Neural progenitor cell (in vitro differentiated cells): ENCODE measurements around the gene HSPA1B. TPM values are rescaled to one million over a fixed set of nuclear protein-coding genes. Genes with fewer than 3 reads are reported as not detected.
"Not testable (repeated sequence)": the region's sequence is repeated elsewhere in the genome, so short reads cannot be mapped to it uniquely, and the experiment has no call there.

Experiments used
- DNase-seq: peaks from one replicate; pipeline ENCODE4 v3.0.0-alpha.2; 2016; ENCODE audit warnings: low spot score
- H2AFZ ChIP-seq: fragments of 200-600 bp; sonication (generic); replicated peaks from 2 replicates; pipeline ENCODE4 v1.6.1; 2016; ENCODE audit warnings: antibody characterized with exemption
- H3F3A ChIP-seq: fragments of 200-600 bp; sonication (generic); 2 replicates; pipeline ENCODE4 v1.6.1; 2016; ENCODE audit warnings: antibody characterized with exemption, low read depth
- H3K27ac ChIP-seq: fragments of 200-600 bp; sonication (generic); 2 replicates; pipeline ENCODE4 v1.5.1; 2016; ENCODE audit warnings: mild to moderate bottlenecking
- H3K27me3 ChIP-seq: fragments of 200-600 bp; sonication (generic); 2 replicates; pipeline ENCODE4 v1.6.1; 2016; ENCODE audit warnings: mild to moderate bottlenecking, moderate library complexity
- H3K36me3 ChIP-seq: fragments of 200-600 bp; sonication (generic); 2 replicates; pipeline ENCODE4 v1.5.1; 2016
- H3K4me1 ChIP-seq: fragments of 200-600 bp; sonication (generic); 2 replicates; pipeline ENCODE4 v1.6.1; 2016; ENCODE audit warnings: mixed run types
- H3K4me2 ChIP-seq: fragments of 200-600 bp; sonication (generic); 2 replicates; pipeline ENCODE4 v1.6.1; 2016
- H3K4me3 ChIP-seq: fragments of 200-600 bp; sonication (generic); 2 replicates; pipeline ENCODE4 v1.5.1; 2016
- H3K79me2 ChIP-seq: fragments of 200-600 bp; sonication (generic); 2 replicates; pipeline ENCODE4 v1.6.1; 2016; ENCODE audit warnings: low read depth
- H3K9ac ChIP-seq: fragments of 200-600 bp; sonication (generic); 2 replicates; pipeline ENCODE4 v1.6.1; 2016
- H3K9me3 ChIP-seq: fragments of 200-600 bp; sonication (generic); 2 replicates; pipeline ENCODE4 v1.5.1; 2016; ENCODE audit warnings: low read depth
- H4K20me1 ChIP-seq: fragments of 200-600 bp; sonication (generic); 2 replicates; pipeline ENCODE4 v1.6.1; 2016; ENCODE audit warnings: low read depth
- H3K27ac Mint-ChIP-seq: 3 replicates; pipeline ENCODE4 v1.8.0; 2021; ENCODE audit warnings: mixed read lengths
- H3K27me3 Mint-ChIP-seq: 2 replicates; pipeline ENCODE4 v1.8.0; 2022; ENCODE audit warnings: low read depth, mild to moderate bottlenecking, inconsistent platforms, moderate library complexity, mixed read lengths; ENCODE audit not compliant: insufficient read depth
- H3K36me3 Mint-ChIP-seq: 3 replicates; pipeline ENCODE4 v1.8.0; 2021; ENCODE audit warnings: mixed read lengths
- H3K4me1 Mint-ChIP-seq: 3 replicates; pipeline ENCODE4 v1.8.0; 2021; ENCODE audit warnings: mixed read lengths
- H3K4me3 Mint-ChIP-seq: 3 replicates; pipeline ENCODE4 v1.8.0; 2021; ENCODE audit warnings: mild to moderate bottlenecking, moderate library complexity, mixed read lengths
- H3K9me3 Mint-ChIP-seq: 3 replicates; pipeline ENCODE4 v1.8.0; 2020; ENCODE audit warnings: mixed read lengths
- CTCF ChIP-seq: fragments of 200-600 bp; sonication (generic); IDR thresholded peaks from 2 replicates; pipeline ENCODE4 v1.5.1; 2017; ENCODE audit warnings: antibody characterized with exemption, mild to moderate bottlenecking
- EZH2 ChIP-seq: fragments of 200-600 bp; sonication (generic); IDR thresholded peaks from 2 replicates; pipeline ENCODE4 v1.6.1; 2017; ENCODE audit warnings: antibody characterized with exemption, mild to moderate bottlenecking, moderate library complexity
- EZH2phosphoT487 ChIP-seq: fragments of 200-600 bp; sonication (generic); IDR thresholded peaks from 2 replicates; pipeline ENCODE4 v1.6.1; 2017; ENCODE audit warnings: antibody characterized with exemption
- total RNA-seq: library from RNA; depleted of rRNA; stranded (reverse); fragments of >200 nt; gene quantifications from 2 replicates; pipeline ENCODE4 v1.2.3, GENCODE V29; 2015; ENCODE audit warnings: low replicate concordance

Gene HSPA1B
- total RNA-seq, 1 donor from 2014 or later: 35.3 TPM

- peaks cover 47% of the 10 kb centered on the region for H3K79me2 ChIP-seq
Observed at GRCh38 chr6:31796993-31797385, 30.5 kb upstream of the HSPA1B start.

DNA sequence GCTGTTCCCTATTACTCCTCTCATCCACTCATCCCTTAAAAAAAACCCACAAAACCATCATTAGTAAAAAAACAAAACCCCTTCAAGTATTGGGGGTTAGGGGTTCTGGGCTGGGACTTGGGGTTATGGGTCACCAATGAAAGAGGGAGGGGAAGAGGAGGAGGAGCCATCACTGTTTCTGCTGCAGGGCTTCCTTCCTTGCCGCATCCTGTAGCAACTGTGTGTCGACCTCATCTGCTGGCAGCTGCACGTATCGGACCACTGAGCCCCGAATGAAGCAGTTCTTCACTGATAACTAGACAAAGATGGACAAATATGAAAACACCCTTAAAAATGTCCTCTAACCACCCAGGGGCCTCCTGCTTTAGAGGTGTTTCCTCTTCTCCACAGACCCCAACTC, 29.9 kb upstream of the HSPA1B start:
- H2AFZ ChIP-seq: no peak overlapping the region
- H3K36me3 ChIP-seq: no peaks in the 10 kb centered on the region
- H3K9me3 ChIP-seq: no peaks in the 10 kb centered on the region
- H3K36me3 Mint-ChIP-seq: peaks cover 9% of the 10 kb centered on the region
- no peak for DNase-seq
- H4K20me1 ChIP-seq: no peaks in the 10 kb centered on the region
- H3K9ac ChIP-seq: no peak overlapping the region
- H3K79me2 ChIP-seq: peaks cover 53% of the 10 kb centered on the region
- H3K27ac ChIP-seq: no peak overlapping the region
- H3K4me2 ChIP-seq: no peak overlapping the region
- H3K4me3 Mint-ChIP-seq: peak overlapping the region; percentile 31
- no peaks in the 10 kb centered on the region for H3K27me3 ChIP-seq
- H3F3A ChIP-seq: peaks cover 36% of the 10 kb centered on the region
- peaks cover 7% of the 10 kb centered on the region for H3K4me1 ChIP-seq
- no peaks in the 10 kb centered on the region for H3K27me3 Mint-ChIP-seq
- TF ChIP-seq EZH2phosphoT487 (no peak), EZH2 (no peak), CTCF (no peak)
- no peak overlapping the region for H3K27ac Mint-ChIP-seq
- H3K4me1 Mint-ChIP-seq: peaks cover 14% of the 10 kb centered on the region
- no peak overlapping the region for H3K4me3 ChIP-seq
- no peaks in the 10 kb centered on the region for H3K9me3 Mint-ChIP-seq

More at GRCh38 chr6:31796993-31797385, 30.5 kb upstream of the HSPA1B start:
- Histone ChIP-seq H4K20me1 (no peaks in the 10 kb centered on the region), H3K4me1 (peaks cover 7% of the 10 kb centered on the region), H3K9me3 (no peaks in the 10 kb centered on the region), H3K4me2 (no peak overlapping the region), H3K9ac (no peak overlapping the region), H3F3A (peaks cover 36% of the 10 kb centered on the region), H3K27ac (no peak overlapping the region), H3K4me3 (no peak overlapping the region), H2AFZ (no peak overlapping the region), H3K36me3 (no peaks in the 10 kb centered on the region), H3K27me3 (no peaks in the 10 kb centered on the region)
- no peak overlapping the region for H3K27ac Mint-ChIP-seq
- no peak for DNase-seq
- no peaks in the 10 kb centered on the region for H3K9me3 Mint-ChIP-seq
- peaks cover 14% of the 10 kb centered on the region for H3K4me1 Mint-ChIP-seq
- H3K36me3 Mint-ChIP-seq: peaks cover 9% of the 10 kb centered on the region
- TF ChIP-seq EZH2phosphoT487 (no peak), CTCF (no peak), EZH2 (no peak)
- peak overlapping the region; percentile 81 for H3K4me3 Mint-ChIP-seq
- no peaks in the 10 kb centered on the region for H3K27me3 Mint-ChIP-seq

- Histone ChIP-seq H3F3A (peaks cover 36% of the 10 kb centered on the region), H3K4me2 (no peak overlapping the region), H3K9me3 (no peaks in the 10 kb centered on the region), H3K4me1 (no peaks in the 10 kb centered on the region), H2AFZ (no peak overlapping the region), H3K4me3 (no peak overlapping the region), H4K20me1 (no peaks in the 10 kb centered on the region), H3K9ac (no peak overlapping the region), H3K27me3 (no peaks in the 10 kb centered on the region), H3K36me3 (no peaks in the 10 kb centered on the region), H3K79me2 (peaks cover 60% of the 10 kb centered on the region), H3K27ac (no peak overlapping the region)
- no peak overlapping the region for H3K27ac Mint-ChIP-seq
- no peak for DNase-seq
- H3K9me3 Mint-ChIP-seq: no peaks in the 10 kb centered on the region
- H3K36me3 Mint-ChIP-seq: peaks cover 11% of the 10 kb centered on the region
- H3K4me1 Mint-ChIP-seq: peaks cover 4% of the 10 kb centered on the region
- no peak overlapping the region for H3K4me3 Mint-ChIP-seq
- no peaks in the 10 kb centered on the region for H3K27me3 Mint-ChIP-seq
- TF ChIP-seq CTCF (no peak), EZH2phosphoT487 (no peak)
Observed at GRCh38 chr6:31799781-31800180, 27.8 kb upstream of the HSPA1B start.

DNA sequence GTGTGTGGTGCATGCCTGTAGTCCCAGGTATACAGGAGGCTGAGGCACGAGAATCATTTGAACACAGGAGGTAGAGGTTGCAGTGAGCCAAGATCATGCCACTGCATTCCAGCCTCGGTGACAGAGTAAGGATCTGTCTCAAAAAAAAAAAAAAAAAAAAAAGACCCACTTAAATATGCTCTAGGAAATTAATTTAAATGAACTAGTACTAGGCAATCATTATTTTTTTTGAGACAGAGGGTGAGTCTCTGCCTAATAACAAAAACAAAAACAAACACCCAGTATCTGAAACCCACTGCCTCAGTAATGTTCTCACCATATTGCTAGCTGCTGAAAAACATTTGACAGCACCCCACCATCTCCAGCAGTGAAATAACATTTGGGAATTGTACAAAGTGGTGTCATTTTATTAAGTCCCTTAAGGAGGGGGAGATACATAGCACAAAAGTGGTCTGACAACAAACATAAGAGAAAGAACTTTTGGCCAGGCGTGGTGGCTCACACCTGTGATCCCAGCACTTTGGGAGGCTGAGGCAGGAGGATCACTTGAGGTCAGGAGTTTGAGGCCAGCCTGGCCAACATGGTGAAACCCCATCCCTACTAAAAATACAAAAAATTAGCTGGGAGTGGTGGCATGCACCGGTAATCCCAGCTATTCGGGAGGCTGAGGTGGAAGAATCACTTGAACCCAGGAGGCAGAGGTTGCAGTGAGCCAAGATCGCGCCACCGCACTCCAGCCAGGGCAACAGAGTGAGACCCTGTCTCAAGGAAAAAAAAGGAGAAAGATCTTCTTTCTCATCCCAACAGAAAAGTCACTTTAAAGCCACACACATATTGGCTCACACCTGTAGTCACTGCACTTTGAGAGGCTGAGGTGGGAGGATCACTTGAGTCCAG, 26.3 kb upstream of the HSPA1B start:
- not testable (repeated sequence) for H3K4me1 Mint-ChIP-seq, H3K27ac ChIP-seq
- H3K36me3 Mint-ChIP-seq: peaks cover 11% of the 10 kb centered on the region

More for the DNA sequence above, 26.3 kb upstream of the HSPA1B start:
- not testable (repeated sequence) for H3K9me3 Mint-ChIP-seq, H3K4me2 ChIP-seq, H3K4me3 Mint-ChIP-seq, H3K9me3 ChIP-seq, H3K36me3 ChIP-seq, H4K20me1 ChIP-seq, H3K9ac ChIP-seq, DNase-seq, H3K27me3 ChIP-seq, H3K4me1 ChIP-seq, H3K4me3 ChIP-seq, H2AFZ ChIP-seq, H3K27ac Mint-ChIP-seq, H3K27me3 Mint-ChIP-seq
- Histone ChIP-seq H3F3A (peaks cover 34% of the 10 kb centered on the region), H3K79me2 (peaks cover 68% of the 10 kb centered on the region)
